Erythroblast (primary cell): ENCODE measurements around the gene MTR.

ENCODE experiments used
- GATA1 ChIP-seq: IDR thresholded peaks from 2 replicates; pipeline ENCODE4 v1.6.1; 2011; ENCODE audit warnings: low read depth, mild to moderate bottlenecking, control low read depth, low read length, moderate library complexity
- POLR2A ChIP-seq: IDR thresholded peaks from 2 replicates; pipeline ENCODE4 v1.6.1; 2011; ENCODE audit warnings: mild to moderate bottlenecking, low read length

DNA sequence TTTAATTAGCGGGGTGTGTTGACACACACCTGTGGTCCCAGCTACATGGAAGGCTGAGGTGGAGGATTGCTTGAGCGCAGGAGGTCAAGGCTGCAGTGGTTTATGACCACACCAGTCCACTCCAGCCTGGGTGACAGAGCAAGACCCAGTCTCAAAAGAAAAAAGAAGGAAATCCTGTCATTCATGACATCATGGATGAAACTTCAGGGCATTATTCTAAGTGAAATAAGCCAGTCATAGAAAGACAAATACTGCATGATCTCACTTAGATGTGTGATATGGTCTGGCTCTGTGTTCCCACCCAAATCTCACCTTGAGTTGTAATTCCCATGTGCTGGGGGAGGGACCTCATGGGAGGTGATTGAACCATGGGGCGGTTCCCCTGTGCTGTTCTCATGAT, 126.5 kb downstream of the MTR start:
- TF ChIP-seq POLR2A (no peak), GATA1 (no peak)
